Activated CD4-positive, alpha-beta T cell treated with anti-CD3 and anti-CD28 coated beads, Interleukin-2, amount 50 U/mL, for 24 hours (primary cell): Measurements from ENCODE around the gene VSIG8.

Source experiments
- DNase-seq, 2 donors: peaks; one replicate each; pipeline ENCODE4 v3.0.0-alpha.2; 2020; ENCODE audit warnings: low read depth in 1 of 2, low spot score in 1 of 2

The VSIG8 gene

GRCh38 chr1:159831412-159832141 is 30.9 kb downstream of the VSIG8 start:
- no peak for DNase-seq

GRCh38 chr1:159830722-159831121 is 31.7 kb downstream of the VSIG8 start:
- DNase-seq: no peak

- no peak for DNase-seq
Observed at GRCh38 chr1:159829822-159830465, 32.5 kb downstream of the VSIG8 start.

- no peak for DNase-seq
Observed at GRCh38 chr1:159829273-159829634, 33.2 kb downstream of the VSIG8 start.

GRCh38 chr1:159828581-159829272 is 33.7 kb downstream of the VSIG8 start:
- DNase-seq: no peak

GRCh38 chr1:159828176-159828575 is 34.3 kb downstream of the VSIG8 start:
- DNase-seq: no peak

GRCh38 chr1:159827549-159827948 is 34.9 kb downstream of the VSIG8 start:
- DNase-seq: no peak

- DNase-seq: no peak
Observed at GRCh38 chr1:159827102-159827490, 35.4 kb downstream of the VSIG8 start.

- DNase-seq: peak in 1 of 2 donors; percentile 24
Observed at GRCh38 chr1:159826441-159827101, 35.9 kb downstream of the VSIG8 start, which contains the start of gene SLAMF8. Gene SLAMF8 (plus strand): TSS chr1:159826873. CDS start chr1:159826899, 26 bp downstream.

- DNase-seq: no peak
Observed at GRCh38 chr1:159825564-159825963, 36.9 kb downstream of the VSIG8 start.

- DNase-seq: no peak
Observed at GRCh38 chr1:159823406-159823805, 39.1 kb downstream of the VSIG8 start.

GRCh38 chr1:159821171-159821867 is 41.1 kb downstream of the VSIG8 start:
- DNase-seq: no peak

GRCh38 chr1:159817276-159818041 is 45.0 kb downstream of the VSIG8 start:
- no peak for DNase-seq

- DNase-seq: no peak
Observed at GRCh38 chr1:159815926-159816325, 46.5 kb downstream of the VSIG8 start.

GRCh38 chr1:159804924-159805323 is 57.5 kb downstream of the VSIG8 start:
- no peak for DNase-seq
